Measurements from ENCODE around the gene SAV1.
"Not testable (repeated sequence)": the region's sequence is repeated elsewhere in the genome, so short reads cannot be mapped to it uniquely, and the experiment has no call there.

Gene SAV1

GRCh38 chr14:50664579-50664978, 3.5 kb downstream of the SAV1 start:
- not testable (repeated sequence) for DNase-seq

- DNase-seq = no peak
These were observed 8.7 kb downstream of the SAV1 start for GRCh38 chr14:50659327-50659974.

GRCh38 chr14:50658203-50658602, 9.9 kb downstream of the SAV1 start:
- no peak for DNase-seq

GRCh38 chr14:50657753-50658152, 10.4 kb downstream of the SAV1 start:
- DNase-seq = no peak

- DNase-seq = no peak
These were observed 11.3 kb downstream of the SAV1 start for GRCh38 chr14:50656776-50657175.

GRCh38 chr14:50649691-50650090, 18.4 kb downstream of the SAV1 start:
- DNase-seq = no peak

- no peak for DNase-seq
These were observed 20.4 kb downstream of the SAV1 start for GRCh38 chr14:50647753-50648152.

- no peak for DNase-seq
These were observed 20.8 kb downstream of the SAV1 start for GRCh38 chr14:50647282-50647681.

GRCh38 chr14:50635141-50635540, 33.0 kb downstream of the SAV1 start:
- no peak for DNase-seq

GRCh38 chr14:50633954-50634353, 34.2 kb downstream of the SAV1 start:
- DNase-seq = no peak

GRCh38 chr14:50631408-50631821, 36.7 kb downstream of the SAV1 start:
- no peak for DNase-seq

- DNase-seq = not testable (repeated sequence)
These were observed 43.2 kb downstream of the SAV1 start for GRCh38 chr14:50624947-50625346.

GRCh38 chr14:50624447-50624846, 43.7 kb downstream of the SAV1 start:
- DNase-seq = no peak

GRCh38 chr14:50622978-50623377, 45.1 kb downstream of the SAV1 start:
- DNase-seq = no peak

- DNase-seq = no peak
These were observed 47.8 kb downstream of the SAV1 start for GRCh38 chr14:50620341-50620740.

GRCh38 chr14:50619569-50620141, 48.5 kb downstream of the SAV1 start:
- DNase-seq = peak in 1 of 2 experiments; percentile 6

GRCh38 chr14:50616275-50616674, 51.8 kb downstream of the SAV1 start:
- DNase-seq = no peak

GRCh38 chr14:50615552-50615951, 52.6 kb downstream of the SAV1 start:
- no peak for DNase-seq

GRCh38 chr14:50615056-50615455, 53.0 kb downstream of the SAV1 start:
- no peak for DNase-seq

GRCh38 chr14:50612806-50613205, 55.3 kb downstream of the SAV1 start:
- no peak for DNase-seq

- DNase-seq = no peak
These were observed 57.6 kb downstream of the SAV1 start for GRCh38 chr14:50610465-50610864.

- no peak for DNase-seq
These were observed 59.7 kb downstream of the SAV1 start for GRCh38 chr14:50608302-50608851.

- DNase-seq = no peak
These were observed 60.3 kb downstream of the SAV1 start for GRCh38 chr14:50607761-50608160.

- no peak for DNase-seq
These were observed 60.9 kb downstream of the SAV1 start for GRCh38 chr14:50607181-50607580.

- DNase-seq = no peak
These were observed 61.6 kb downstream of the SAV1 start for GRCh38 chr14:50606468-50606867.
